HG03439 (cell line): Measurements from ENCODE around the gene MYBL2.
"Not testable (repeated sequence)": the region's sequence is repeated elsewhere in the genome, so short reads cannot be mapped to it uniquely, and the experiment has no call there.

ENCODE experiments used
- ATAC-seq: cut with Tn5 transposase; IDR thresholded peaks from one replicate; pipeline ENCODE4 v1.9.1; 2021; ENCODE audit warnings: mild to moderate bottlenecking, moderate library complexity; ENCODE audit not compliant: unreplicated experiment

MYBL2 gene

DNA sequence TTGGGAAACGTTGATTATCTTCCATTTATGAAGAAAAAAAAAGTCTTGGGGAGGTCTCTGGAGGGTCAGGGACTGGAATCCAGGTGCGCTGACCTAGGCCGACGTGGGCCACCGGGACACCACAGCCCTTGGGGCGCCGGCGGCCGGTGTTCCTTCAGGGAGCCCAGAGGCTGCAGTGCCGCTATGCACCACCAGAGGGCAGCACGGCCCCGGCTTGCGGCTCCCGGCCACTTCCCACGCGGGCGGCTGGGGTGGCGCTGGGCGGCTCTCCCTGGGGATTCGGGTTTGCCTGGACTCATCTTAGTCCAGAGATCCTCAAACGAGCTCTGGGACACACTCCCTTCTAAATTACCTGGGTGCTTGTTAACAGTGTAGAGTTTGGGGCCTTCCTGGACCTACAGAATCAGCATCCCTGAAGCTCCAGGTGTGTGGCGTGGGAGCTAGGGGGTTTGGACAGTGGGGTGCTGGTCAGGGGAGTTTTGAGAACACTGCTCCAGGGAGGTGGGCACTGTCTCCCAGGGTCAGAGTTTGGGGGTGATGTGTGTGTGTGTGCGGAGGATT, 82.9 kb downstream of the MYBL2 start:
- ATAC-seq = no peak

GRCh38 chr20:43750774-43751166, 83.9 kb downstream of the MYBL2 start:
- no peak for ATAC-seq

- ATAC-seq = peak; percentile 72
These were observed 84.5 kb downstream of the MYBL2 start for GRCh38 chr20:43751167-43752050.

GRCh38 chr20:43752051-43752360, 85.1 kb downstream of the MYBL2 start:
- no peak for ATAC-seq

DNA sequence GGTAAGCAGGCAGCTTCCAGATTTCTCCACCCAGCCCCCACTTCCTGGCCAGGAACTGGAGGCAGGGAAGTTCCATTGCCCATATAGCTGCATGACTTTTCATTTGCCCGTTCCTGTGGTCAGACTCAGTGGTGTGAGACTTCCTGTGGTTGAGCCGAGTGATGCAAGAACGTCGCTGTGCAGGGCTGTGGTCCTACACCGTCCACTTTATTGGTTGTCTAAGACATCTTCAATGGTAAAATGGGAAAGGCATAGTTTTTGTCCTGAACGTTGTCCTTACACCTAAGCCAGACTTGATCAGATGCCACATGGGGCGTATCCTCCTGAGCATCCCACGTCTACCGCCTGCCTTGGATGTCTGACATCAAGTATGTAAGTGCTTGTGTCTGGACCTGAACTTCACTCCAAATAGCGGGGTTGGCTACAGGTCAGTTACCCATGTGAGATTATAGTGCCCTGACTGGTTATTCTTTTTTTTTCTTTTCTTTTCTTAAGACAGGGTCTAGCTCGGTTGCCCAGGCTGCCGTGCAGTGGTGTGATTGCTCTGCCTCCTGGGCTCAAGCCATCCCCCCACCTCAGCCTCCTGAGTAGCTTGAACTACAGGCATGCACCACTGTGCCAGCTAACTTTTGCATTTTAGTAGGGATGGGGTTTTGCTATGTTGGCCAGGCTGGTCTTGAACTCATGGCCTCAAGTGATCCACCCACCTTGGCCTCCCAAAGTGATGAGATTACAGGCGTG, 85.8 kb downstream of the MYBL2 start:
- ATAC-seq = no peak

DNA sequence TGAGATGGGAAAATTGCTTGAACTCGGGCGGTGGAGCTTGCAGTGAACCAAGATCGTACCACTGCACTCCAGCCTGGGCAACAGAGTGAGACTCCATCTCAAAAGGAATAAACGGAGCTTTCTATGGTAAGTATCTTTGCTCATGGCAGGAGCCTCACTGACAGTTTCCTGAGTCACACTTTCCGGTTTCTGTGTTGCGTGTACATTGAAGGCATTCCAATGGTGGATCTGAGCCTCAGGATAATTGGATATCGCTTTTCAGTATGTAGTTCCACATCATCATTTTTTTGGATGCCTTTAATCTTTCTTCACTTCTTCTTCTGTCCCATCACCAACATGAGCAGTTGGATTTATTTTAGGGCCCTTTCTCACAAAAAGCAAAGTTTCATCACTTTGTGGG, 88.5 kb downstream of the MYBL2 start:
- ATAC-seq = no peak

- ATAC-seq = no peak
These were observed 88.9 kb downstream of the MYBL2 start for GRCh38 chr20:43755851-43756250.

GRCh38 chr20:43757888-43758287, 91.0 kb downstream of the MYBL2 start:
- not testable (repeated sequence) for ATAC-seq

DNA sequence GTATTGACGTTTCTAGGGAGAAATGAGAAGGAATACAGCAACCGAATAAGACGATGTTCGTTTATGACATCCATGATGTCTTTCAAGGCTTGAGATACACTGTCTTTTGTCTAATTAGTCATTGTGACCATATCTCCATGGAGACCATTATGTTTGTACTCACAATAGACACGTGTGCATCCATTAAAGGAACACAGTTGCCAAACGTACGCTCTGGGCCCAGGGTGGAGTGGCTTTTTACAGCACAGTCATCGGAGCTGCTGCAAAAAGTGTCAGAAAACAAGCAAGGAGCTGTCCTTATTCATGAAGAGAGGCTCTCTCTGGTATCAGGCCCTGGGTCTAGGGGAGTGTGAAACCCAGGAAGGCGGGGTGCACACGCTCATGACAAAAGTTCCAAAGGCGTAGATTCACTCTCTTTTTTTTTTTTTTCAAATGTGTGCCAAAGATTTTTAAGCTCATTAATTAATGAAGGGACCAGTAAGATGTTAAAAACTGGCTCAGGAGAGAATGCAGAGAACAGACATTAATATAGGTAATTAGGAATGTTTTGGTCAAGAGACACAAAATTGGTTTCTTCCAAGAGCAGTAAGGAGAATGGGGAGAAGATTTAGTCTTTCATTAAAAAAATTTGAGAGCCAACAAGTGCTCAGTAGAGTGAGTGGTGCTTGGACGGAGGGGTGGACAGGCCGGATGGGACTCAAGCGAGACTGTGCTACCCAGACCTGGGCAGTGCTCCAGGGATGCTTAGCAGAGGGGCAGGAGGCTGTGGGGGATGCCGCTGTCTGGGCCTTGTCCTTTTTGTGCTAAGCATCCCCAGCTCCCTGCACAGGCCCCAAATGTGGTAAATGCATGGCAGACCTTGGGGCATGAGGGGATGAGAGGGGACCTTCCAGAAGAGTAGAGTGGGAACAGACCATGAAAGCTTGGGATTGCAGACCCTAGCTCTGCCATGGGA, 94.7 kb downstream of the MYBL2 start:
- ATAC-seq = no peak

- no peak for ATAC-seq
These were observed 96.0 kb downstream of the MYBL2 start for GRCh38 chr20:43762911-43763310.

DNA sequence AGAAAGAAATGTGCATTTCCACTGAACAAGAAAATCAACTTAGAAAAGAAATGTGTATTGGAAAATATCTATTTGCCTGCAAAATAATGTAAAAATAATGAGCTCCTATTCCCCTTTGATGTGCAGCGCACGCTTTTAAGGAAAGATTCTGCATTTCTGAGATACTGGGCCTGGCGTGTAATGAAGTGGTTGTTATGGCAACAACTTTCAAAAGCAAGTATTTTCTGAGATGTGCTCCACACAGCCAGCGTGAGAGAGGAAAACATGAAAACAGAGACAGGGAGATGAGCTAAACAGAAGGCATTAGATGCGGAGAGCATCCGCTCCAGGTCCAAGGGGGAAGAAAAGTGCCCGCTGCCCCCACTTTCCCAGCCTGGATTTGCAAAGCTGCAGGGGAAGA, 99.0 kb downstream of the MYBL2 start:
- no peak for ATAC-seq
